HEK293 (cell line): ENCODE data around the gene RPS6KA2.

Experiments used
- TCF7L2 ChIP-seq: IDR thresholded peaks from 2 replicates; pipeline ENCODE4 v1.6.1; 2011; ENCODE audit warnings: low read depth, mild to moderate bottlenecking, inconsistent platforms, low read length, moderate library complexity, borderline replicate concordance
- ZBTB21 ChIP-seq: fragments of 450-650 bp; formaldehyde crosslinking; IDR thresholded peaks from 2 replicates; pipeline ENCODE4 v1.5.1; 2017; ENCODE audit warnings: missing biosample characterization, missing genetic modification characterization
- ZNF274 ChIP-seq, 2 experiments: fragments of 200-500 bp in 1 of 2; fragments of 450-650 bp in 1 of 2; sonication (Bioruptor generic) in 1 of 2; formaldehyde crosslinking in 1 of 2; IDR thresholded peaks; 2 replicates each; pipeline versions ENCODE4 v1.5.1 to v1.6.1; 2014 to 2016; ENCODE audit warnings: borderline replicate concordance in 1 of 2, inconsistent platforms in 1 of 2, low read length in 1 of 2, missing biosample characterization in 1 of 2, missing genetic modification characterization in 1 of 2
- ZNF658 ChIP-seq: fragments of 450-650 bp; formaldehyde crosslinking; IDR thresholded peaks from 2 replicates; pipeline ENCODE4; 2016; ENCODE audit warnings: missing biosample characterization, missing genetic modification characterization
- ZNF776 ChIP-seq: fragments of 450-650 bp; formaldehyde crosslinking; IDR thresholded peaks from 2 replicates; pipeline ENCODE4 v1.5.0; 2017; ENCODE audit warnings: missing biosample characterization, missing genetic modification characterization, borderline replicate concordance
- TF ChIP-seq, protein P1 (sequence below): fragments of 450-650 bp; formaldehyde crosslinking; IDR thresholded peaks from 2 replicates; pipeline ENCODE4 v1.5.1; 2016; ENCODE audit warnings: missing biosample characterization, missing genetic modification characterization
- TF ChIP-seq, protein P2 (sequence below): IDR thresholded peaks from 2 replicates; pipeline ENCODE4 v1.6.1; 2011; ENCODE audit warnings: mild to moderate bottlenecking, low read depth, low read length, borderline replicate concordance

DNA sequence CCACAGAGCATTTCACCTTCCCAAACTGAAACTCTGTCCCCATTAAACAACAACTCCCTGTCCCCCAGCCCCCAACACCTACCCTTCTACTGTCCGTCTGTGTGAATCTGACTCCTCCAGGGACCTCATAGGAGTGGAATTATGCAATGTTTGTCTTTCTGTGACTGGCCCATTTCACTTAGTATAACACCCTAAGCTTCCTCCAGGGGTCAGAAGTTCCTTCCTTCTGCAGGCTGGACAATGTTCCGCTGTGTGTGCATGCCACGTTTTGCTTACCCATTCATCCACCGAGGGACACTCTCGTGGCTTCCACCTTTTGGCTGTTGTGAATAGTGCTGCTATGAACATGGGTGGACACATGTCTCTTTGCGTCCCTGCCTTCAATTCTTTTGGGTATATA is 206.7 kb downstream of the RPS6KA2 start:
- TF ChIP-seq ZNF776 (tag by site-specific recombination) (no peak), ZNF658 (tag by site-specific recombination) (no peak), ZNF274 (IDR thresholded peaks at IDR 0.05; ENCODE audit: low read length) (no peak), ZNF274 (tag by site-specific recombination; IDR thresholded peaks at IDR 0.05; ENCODE audit: borderline replicate concordance) (no peak), TCF7L2 (no peak), ZBTB21 (no peak)
- TF ChIP-seq, protein P1, sequence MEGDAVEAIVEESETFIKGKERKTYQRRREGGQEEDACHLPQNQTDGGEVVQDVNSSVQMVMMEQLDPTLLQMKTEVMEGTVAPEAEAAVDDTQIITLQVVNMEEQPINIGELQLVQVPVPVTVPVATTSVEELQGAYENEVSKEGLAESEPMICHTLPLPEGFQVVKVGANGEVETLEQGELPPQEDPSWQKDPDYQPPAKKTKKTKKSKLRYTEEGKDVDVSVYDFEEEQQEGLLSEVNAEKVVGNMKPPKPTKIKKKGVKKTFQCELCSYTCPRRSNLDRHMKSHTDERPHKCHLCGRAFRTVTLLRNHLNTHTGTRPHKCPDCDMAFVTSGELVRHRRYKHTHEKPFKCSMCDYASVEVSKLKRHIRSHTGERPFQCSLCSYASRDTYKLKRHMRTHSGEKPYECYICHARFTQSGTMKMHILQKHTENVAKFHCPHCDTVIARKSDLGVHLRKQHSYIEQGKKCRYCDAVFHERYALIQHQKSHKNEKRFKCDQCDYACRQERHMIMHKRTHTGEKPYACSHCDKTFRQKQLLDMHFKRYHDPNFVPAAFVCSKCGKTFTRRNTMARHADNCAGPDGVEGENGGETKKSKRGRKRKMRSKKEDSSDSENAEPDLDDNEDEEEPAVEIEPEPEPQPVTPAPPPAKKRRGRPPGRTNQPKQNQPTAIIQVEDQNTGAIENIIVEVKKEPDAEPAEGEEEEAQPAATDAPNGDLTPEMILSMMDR (tag by site-specific recombination): no peak
- TF ChIP-seq, protein P2, sequence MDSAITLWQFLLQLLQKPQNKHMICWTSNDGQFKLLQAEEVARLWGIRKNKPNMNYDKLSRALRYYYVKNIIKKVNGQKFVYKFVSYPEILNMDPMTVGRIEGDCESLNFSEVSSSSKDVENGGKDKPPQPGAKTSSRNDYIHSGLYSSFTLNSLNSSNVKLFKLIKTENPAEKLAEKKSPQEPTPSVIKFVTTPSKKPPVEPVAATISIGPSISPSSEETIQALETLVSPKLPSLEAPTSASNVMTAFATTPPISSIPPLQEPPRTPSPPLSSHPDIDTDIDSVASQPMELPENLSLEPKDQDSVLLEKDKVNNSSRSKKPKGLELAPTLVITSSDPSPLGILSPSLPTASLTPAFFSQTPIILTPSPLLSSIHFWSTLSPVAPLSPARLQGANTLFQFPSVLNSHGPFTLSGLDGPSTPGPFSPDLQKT: no peak
